BE2C (cell line): Measurements from ENCODE around the gene CLDN5.

Source experiments
- DNase-seq: peaks from one replicate; pipeline ENCODE4 v3.0.0-alpha.2; 2020
- H3K27me3 ChIP-seq: fragments of 250-450 bp; sonication (Bioruptor Pico); 2 replicates; pipeline ENCODE4 v1.5.1; 2020; ENCODE audit warnings: mild to moderate bottlenecking
- H3K36me3 ChIP-seq: fragments of 250-450 bp; sonication (Bioruptor Pico); 2 replicates; pipeline ENCODE4 v1.5.1; 2020; ENCODE audit warnings: mild to moderate bottlenecking
- H3K4me1 ChIP-seq: fragments of 250-450 bp; sonication (Bioruptor Pico); 2 replicates; pipeline ENCODE4 v1.5.1; 2020
- H3K4me3 ChIP-seq: 2 replicates; pipeline ENCODE4 v1.5.1; 2011; ENCODE audit warnings: low read depth, low read length
- H3K9me3 ChIP-seq: fragments of 250-450 bp; sonication (Bioruptor Pico); 2 replicates; pipeline ENCODE4 v1.5.1; 2020
- TF ChIP-seq, protein P1 (sequence below): IDR thresholded peaks from 2 replicates; pipeline ENCODE4 v1.5.1; 2012; ENCODE audit warnings: mild to moderate bottlenecking, low read depth, low read length

CLDN5 gene

DNA sequence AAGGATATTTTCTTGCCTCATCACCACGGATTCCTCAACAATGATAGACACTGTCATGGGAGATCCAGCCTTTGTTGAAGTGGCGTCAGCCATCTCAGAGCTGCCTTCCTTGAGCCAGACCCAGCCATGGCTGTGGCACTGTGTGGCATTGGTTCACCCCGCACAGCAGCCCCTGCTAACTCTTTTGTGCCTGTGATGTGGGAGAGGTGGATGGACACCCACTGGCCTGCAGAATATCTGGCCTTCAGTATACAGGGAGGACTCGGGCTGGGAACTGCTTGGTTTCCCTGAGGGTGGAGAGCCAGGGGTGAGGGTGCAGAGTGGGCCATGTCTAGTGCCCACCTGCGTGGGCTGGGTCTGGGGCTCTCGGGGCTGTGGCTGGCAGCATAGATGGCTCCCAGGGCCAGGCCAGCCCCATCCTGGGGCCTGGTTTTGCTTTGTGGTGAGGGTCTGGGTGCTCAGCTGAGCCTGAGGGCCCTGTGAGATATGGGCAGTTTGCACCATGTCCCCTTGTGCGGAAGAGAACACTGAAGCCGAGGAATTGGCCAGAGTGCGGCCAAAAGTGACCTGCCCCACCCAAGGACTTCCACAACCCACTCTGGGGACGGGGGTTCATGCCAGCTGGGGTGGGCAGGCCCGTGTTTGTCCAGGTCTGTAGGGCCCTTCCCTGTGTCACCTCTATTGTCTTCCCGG lies 6.1 kb downstream of the CLDN5 start:
- DNase-seq: no peak
- TF ChIP-seq, protein P1, sequence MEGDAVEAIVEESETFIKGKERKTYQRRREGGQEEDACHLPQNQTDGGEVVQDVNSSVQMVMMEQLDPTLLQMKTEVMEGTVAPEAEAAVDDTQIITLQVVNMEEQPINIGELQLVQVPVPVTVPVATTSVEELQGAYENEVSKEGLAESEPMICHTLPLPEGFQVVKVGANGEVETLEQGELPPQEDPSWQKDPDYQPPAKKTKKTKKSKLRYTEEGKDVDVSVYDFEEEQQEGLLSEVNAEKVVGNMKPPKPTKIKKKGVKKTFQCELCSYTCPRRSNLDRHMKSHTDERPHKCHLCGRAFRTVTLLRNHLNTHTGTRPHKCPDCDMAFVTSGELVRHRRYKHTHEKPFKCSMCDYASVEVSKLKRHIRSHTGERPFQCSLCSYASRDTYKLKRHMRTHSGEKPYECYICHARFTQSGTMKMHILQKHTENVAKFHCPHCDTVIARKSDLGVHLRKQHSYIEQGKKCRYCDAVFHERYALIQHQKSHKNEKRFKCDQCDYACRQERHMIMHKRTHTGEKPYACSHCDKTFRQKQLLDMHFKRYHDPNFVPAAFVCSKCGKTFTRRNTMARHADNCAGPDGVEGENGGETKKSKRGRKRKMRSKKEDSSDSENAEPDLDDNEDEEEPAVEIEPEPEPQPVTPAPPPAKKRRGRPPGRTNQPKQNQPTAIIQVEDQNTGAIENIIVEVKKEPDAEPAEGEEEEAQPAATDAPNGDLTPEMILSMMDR: no peak
- no peaks in the 10 kb centered on the region; the same call in 1 of the 2 replicates for H3K4me1 ChIP-seq
- H3K27me3 ChIP-seq: no peaks in the 10 kb centered on the region
- H3K4me3 ChIP-seq: no peak overlapping the region
- no peaks in the 10 kb centered on the region for H3K9me3 ChIP-seq
- H3K36me3 ChIP-seq: peaks cover 45% of the 10 kb centered on the region

DNA sequence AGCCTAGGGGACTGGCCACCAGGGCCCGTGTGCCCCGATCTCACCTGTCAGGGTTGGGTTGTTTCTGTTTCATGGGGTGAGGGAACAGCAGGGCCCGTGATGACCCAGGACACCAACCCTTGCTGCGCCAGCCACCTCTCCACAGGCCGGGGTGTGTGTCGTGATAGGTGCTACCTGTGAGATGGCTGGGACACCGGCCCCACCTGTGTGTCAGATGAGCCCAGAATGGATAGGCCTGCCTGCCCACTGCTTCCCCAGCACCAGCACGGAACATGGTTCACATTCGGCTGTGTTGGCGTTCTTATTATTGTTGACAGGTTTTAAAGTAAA lies 7.1 kb downstream of the CLDN5 start:
- DNase-seq: no peak
- Histone ChIP-seq H3K9me3 (no peaks in the 10 kb centered on the region), H3K4me1 (no peaks in the 10 kb centered on the region; the same call in 1 of the 2 replicates), H3K4me3 (no peak overlapping the region), H3K36me3 (peaks cover 51% of the 10 kb centered on the region), H3K27me3 (no peaks in the 10 kb centered on the region)
- TF ChIP-seq, protein P1: no peak

DNA sequence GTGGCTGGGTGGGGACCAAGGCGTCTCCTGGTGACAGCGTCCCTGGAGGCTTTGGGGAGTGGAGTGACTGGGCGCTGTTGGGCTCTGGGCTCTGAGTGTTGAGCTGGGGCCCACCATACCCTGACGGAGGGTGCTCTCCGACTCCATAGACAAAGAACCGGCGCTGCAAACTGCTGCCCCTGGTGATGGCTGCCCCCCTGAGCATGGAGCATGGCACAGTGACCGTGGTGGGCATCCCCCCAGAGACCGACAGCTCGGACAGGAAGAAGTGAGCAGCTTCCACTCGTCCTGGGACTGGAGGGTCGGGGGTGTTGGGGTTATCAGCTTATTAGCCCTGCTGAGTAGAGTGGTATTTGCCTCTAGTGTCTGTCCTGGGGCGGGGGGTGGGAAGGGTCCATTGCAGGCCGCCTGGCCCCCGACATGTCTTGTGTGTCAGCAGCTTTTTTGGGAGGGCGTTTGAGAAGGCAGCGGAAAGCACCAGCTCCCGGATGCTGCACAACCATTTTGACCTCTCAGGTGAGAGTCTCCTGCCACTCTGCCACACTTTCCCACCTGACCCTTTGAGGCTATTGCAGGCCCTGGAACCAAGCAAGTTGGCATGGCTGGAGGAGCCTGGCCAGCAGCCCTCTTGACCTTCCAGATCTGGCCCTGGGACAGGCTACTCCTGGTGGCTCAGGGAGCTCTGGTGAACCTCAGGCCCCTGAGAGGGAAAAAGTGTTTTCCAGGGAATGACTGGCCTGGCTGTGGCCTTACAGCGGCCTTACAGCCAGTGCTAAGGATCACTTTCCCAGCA lies 7.6 kb downstream of the CLDN5 start:
- Histone ChIP-seq H3K36me3 (peaks cover 54% of the 10 kb centered on the region), H3K9me3 (no peaks in the 10 kb centered on the region), H3K27me3 (no peaks in the 10 kb centered on the region), H3K4me3 (no peak overlapping the region), H3K4me1 (no peaks in the 10 kb centered on the region)
- no peak for DNase-seq
- TF ChIP-seq, protein P1: no peak

DNA sequence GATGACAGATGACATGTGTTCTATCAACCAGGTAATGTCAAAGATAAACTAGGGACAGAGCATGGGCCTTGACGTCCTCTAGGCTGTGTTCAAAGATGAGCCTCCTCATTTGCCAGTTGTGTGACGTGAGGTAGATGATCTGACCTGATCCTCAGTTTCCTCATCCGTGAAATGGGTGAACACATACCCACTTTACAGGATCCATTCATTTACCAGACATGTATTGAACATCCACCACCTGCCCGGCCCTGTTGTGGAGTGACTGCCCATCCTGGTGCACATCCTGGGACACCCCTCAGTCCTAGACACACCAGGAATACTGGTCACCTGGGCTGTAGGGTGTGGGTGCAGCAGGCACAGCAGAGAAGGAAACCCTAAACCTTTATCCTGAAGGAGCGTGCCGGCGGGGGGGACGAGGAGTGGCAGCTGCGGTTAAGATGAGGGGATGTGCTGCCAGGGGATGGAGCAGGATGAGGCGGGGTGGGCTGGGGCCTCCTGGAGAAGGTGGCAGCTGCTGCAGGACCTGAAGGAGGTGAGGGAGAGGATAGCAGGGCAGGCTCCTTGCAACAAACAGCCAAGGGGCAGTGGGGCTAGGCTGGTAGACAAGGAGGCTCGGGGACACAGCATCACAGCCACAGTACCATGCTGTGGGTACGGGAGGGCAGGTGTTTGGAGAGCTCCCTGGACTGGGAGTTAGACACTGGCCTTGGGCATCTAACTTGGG lies 8.4 kb downstream of the CLDN5 start:
- no peaks in the 10 kb centered on the region for H3K4me1 ChIP-seq
- H3K27me3 ChIP-seq: no peaks in the 10 kb centered on the region
- TF ChIP-seq, protein P1: no peak
- DNase-seq: no peak
- H3K4me3 ChIP-seq: no peak overlapping the region
- no peaks in the 10 kb centered on the region for H3K9me3 ChIP-seq
- H3K36me3 ChIP-seq: peaks cover 56% of the 10 kb centered on the region

DNA sequence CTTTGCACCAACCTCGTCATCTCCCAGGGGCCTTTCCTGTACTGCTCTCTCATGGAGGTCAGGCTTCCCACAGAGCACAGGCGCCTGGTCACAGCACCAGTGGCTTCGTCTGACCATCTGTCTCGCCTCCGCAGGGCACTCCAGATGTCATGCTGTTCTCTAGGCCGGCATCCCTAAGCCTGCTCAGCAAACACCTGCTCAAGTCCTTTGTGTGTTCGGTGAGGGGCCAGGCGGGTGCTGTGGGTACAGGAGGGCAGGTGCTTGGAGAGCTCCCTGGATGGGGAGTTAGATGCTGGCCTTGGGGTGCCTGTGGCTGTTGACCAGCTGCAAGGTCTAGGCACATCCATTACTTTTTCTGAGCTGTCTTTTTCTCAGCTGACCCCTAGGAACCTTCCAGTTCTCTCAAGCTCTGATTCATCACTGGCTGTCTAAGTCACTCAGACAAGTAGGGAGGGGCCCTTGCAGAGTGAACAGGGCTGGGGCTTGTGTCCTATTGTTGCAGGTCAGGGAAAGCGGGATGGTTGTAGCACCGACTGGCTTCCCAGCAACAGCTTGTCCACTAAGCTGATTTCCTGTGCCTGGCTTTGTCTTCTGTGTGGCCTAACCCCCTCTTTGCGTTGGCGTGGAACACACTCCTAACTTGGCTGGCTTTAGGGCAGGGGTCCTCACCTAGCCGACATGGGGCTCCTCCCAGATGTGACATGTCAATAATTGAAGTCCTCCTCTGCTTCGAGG lies 9.2 kb downstream of the CLDN5 start:
- H3K4me1 ChIP-seq: no peaks in the 10 kb centered on the region
- no peak for DNase-seq
- no peak overlapping the region for H3K4me3 ChIP-seq
- H3K27me3 ChIP-seq: no peaks in the 10 kb centered on the region
- H3K36me3 ChIP-seq: peaks cover 58% of the 10 kb centered on the region
- TF ChIP-seq, protein P1: no peak
- no peaks in the 10 kb centered on the region for H3K9me3 ChIP-seq
